SK-N-SH (cell line): ENCODE data around the gene RAB20. TPM values are rescaled to one million over a fixed set of nuclear protein-coding genes. Genes with fewer than 3 reads are reported as not detected.

Experiments
- CTCF ChIA-PET: fragments of 300-600, 350-600 bp; formaldehyde crosslinking; extraction: SDS; loops from one replicate; lab custom pipeline; 2021; lab: Yijun Ruan, JAX
- POLR2A ChIA-PET: fragments of 350-600 bp; sonication (Branson Sonifier 250); formaldehyde crosslinking; extraction: SDS; loops from one replicate; lab custom pipeline; 2020; ENCODE audit warnings: antibody characterized with exemption, inconsistent platforms; lab: Yijun Ruan, JAX
- DNase-seq: peaks from one replicate; pipeline ENCODE4 v3.0.0; 2012
- H2AFZ ChIP-seq: fragments of 200-600 bp; sonication (generic); 2 replicates; pipeline ENCODE4 v1.8.1; 2016; ENCODE audit warnings: antibody characterized with exemption, mild to moderate bottlenecking, low read depth
- H3F3A ChIP-seq: fragments of 200-600 bp; sonication (generic); replicated peaks from 2 replicates; pipeline ENCODE3; 2016; ENCODE audit warnings: antibody characterized with exemption, mild to moderate bottlenecking; ENCODE audit not compliant: insufficient read depth
- H3K27ac ChIP-seq, 2 experiments: fragments of 200-500 bp in 1 of 2; fragments of 200-600 bp in 1 of 2; sonication (Bioruptor generic) in 1 of 2; sonication (generic), shearing (Covaris generic) in 1 of 2; 2 replicates each; pipeline versions ENCODE4 v1.5.1 to v1.6.1; 2014 to 2016; ENCODE audit warnings: low read depth in 2 of 2, inconsistent platforms in 1 of 2, low read length in 1 of 2, mild to moderate bottlenecking in 1 of 2, mixed read lengths in 1 of 2
- H3K27me3 ChIP-seq: fragments of 200-600 bp; sonication (generic), shearing (Covaris generic); 2 replicates; pipeline ENCODE4 v1.6.1; 2016; ENCODE audit warnings: mixed run types; ENCODE audit not compliant: insufficient read depth
- H3K36me3 ChIP-seq, 2 experiments: fragments of 200-500 bp in 1 of 2; fragments of 200-600 bp in 1 of 2; sonication (Bioruptor generic) in 1 of 2; sonication (generic) in 1 of 2; replicated peaks in 1 of 2; 2 replicates each; pipeline versions ENCODE3 to v1.5.1; 2014 to 2016; ENCODE audit warnings: low read length in 1 of 2, mild to moderate bottlenecking in 1 of 2; ENCODE audit not compliant: insufficient read depth in 2 of 2, control insufficient read depth in 1 of 2
- H3K4me1 ChIP-seq, 2 experiments: fragments of 200-500 bp in 1 of 2; fragments of 200-600 bp in 1 of 2; sonication (Bioruptor generic) in 1 of 2; sonication (generic), shearing (Covaris generic) in 1 of 2; 2 replicates each; pipeline versions ENCODE4 v1.5.1 to v1.6.1; 2014 to 2016; ENCODE audit warnings: low read depth in 1 of 2, low read length in 1 of 2, mixed run types in 1 of 2; ENCODE audit not compliant: insufficient read depth in 2 of 2, control insufficient read depth in 1 of 2
- H3K4me2 ChIP-seq: fragments of 200-600 bp; sonication (generic), shearing (Covaris generic); 2 replicates; pipeline ENCODE4 v1.6.1; 2017; ENCODE audit warnings: mixed run types
- H3K4me3 ChIP-seq, 2 experiments: fragments of 200-500 bp in 1 of 2; fragments of 200-600 bp in 1 of 2; sonication (Bioruptor generic) in 1 of 2; sonication (generic), shearing (Covaris generic) in 1 of 2; 2 replicates each; pipeline versions ENCODE4 v1.5.1 to v1.8.1; 2014 to 2016; ENCODE audit warnings: low read depth in 2 of 2, inconsistent platforms in 1 of 2, low read length in 1 of 2, mild to moderate bottlenecking in 1 of 2, mixed read lengths in 1 of 2, moderate library complexity in 1 of 2
- H3K79me2 ChIP-seq: fragments of 200-600 bp; sonication (generic); 2 replicates; pipeline ENCODE4 v1.8.1; 2017; ENCODE audit warnings: mild to moderate bottlenecking; ENCODE audit not compliant: insufficient read depth
- H3K9ac ChIP-seq: fragments of 200-600 bp; sonication (generic); 2 replicates; pipeline ENCODE4 v1.6.1; 2017; ENCODE audit warnings: mixed run types
- H3K9me2 ChIP-seq: fragments of 200-600 bp; sonication (generic); 2 replicates; pipeline ENCODE4 v1.6.1; 2017; ENCODE audit warnings: mixed run types
- H3K9me3 ChIP-seq: fragments of 200-600 bp; sonication (generic); 2 replicates; pipeline ENCODE4 v1.6.1; 2017; ENCODE audit warnings: mixed run types, mild to moderate bottlenecking, moderate library complexity
- H4K20me1 ChIP-seq: fragments of 200-600 bp; sonication (generic); 2 replicates; pipeline ENCODE4 v1.6.1; 2017; ENCODE audit warnings: mild to moderate bottlenecking, mixed run types; ENCODE audit not compliant: insufficient read depth
- CHD2 ChIP-seq: fragments of 150-350 bp; IDR thresholded peaks from 2 replicates; pipeline ENCODE4 v1.6.1; 2018; ENCODE audit warnings: low read length; ENCODE audit not compliant: partially characterized antibody
- FOSL2 ChIP-seq: IDR thresholded peaks from 2 replicates; pipeline ENCODE4 v1.4.0; 2012; ENCODE audit warnings: low read depth, mild to moderate bottlenecking, moderate library complexity, borderline replicate concordance
- FOXJ3 ChIP-seq: sonication (generic); formaldehyde crosslinking; IDR thresholded peaks from 2 replicates; pipeline ENCODE4 v1.5.1; 2020; ENCODE audit warnings: mild to moderate bottlenecking, missing genetic modification reagents
- MXI1 ChIP-seq: IDR thresholded peaks from 2 replicates; pipeline ENCODE4 v1.6.1; 2012; ENCODE audit warnings: mild to moderate bottlenecking, low read depth, low read length, improper control_type of control experiment
- NFIC ChIP-seq: IDR thresholded peaks from 2 replicates; pipeline ENCODE4 v1.4.0; 2012; ENCODE audit warnings: borderline replicate concordance
- PBX3 ChIP-seq: IDR thresholded peaks from 2 replicates; pipeline ENCODE4; 2012
- RAD21 ChIP-seq: IDR thresholded peaks from 2 replicates; pipeline ENCODE4 v1.6.1; 2012; ENCODE audit warnings: mild to moderate bottlenecking, low read length
- RXRA ChIP-seq: IDR thresholded peaks from 2 replicates; pipeline ENCODE4 v1.4.0; 2012; ENCODE audit warnings: low read depth, mild to moderate bottlenecking, borderline replicate concordance
- SIN3A ChIP-seq: IDR thresholded peaks from 2 replicates; pipeline ENCODE4 v1.6.1; 2012; ENCODE audit warnings: low read depth, mild to moderate bottlenecking, low read length, moderate library complexity, borderline replicate concordance
- SMC3 ChIP-seq: IDR thresholded peaks from 2 replicates; pipeline ENCODE4 v1.6.1; 2012; ENCODE audit warnings: low read depth, low read length, improper control_type of control experiment
- TAF1 ChIP-seq: IDR thresholded peaks from 2 replicates; pipeline ENCODE4 v1.6.1; 2012; ENCODE audit warnings: low read depth, mild to moderate bottlenecking, low read length, moderate library complexity, borderline replicate concordance
- TCF12 ChIP-seq: IDR thresholded peaks from 2 replicates; pipeline ENCODE4 v1.4.0; 2012
- TEAD4 ChIP-seq: IDR thresholded peaks from 2 replicates; pipeline ENCODE4 v1.4.0; 2012; ENCODE audit warnings: mild to moderate bottlenecking, borderline replicate concordance; ENCODE audit not compliant: insufficient read depth
- USF1 ChIP-seq: IDR thresholded peaks from 2 replicates; pipeline ENCODE4 v1.4.0; 2012; ENCODE audit warnings: low read depth, borderline replicate concordance
- WGBS: methylation state at CpG from one replicate; pipeline ENCODE4 v1.1.6; 2017; ENCODE audit warnings: low lambda C conversion rate; 5-methylcytosine and 5-hydroxymethylcytosine counted together
- polyA plus RNA-seq, 3 experiments: library from polyadenylated mRNA; depleted of rRNA; stranded (reverse); fragments of >200 nt; gene quantifications; 2 replicates each; pipeline ENCODE4 v1.2.3, GENCODE V29; 2012
- TF ChIP-seq, protein P1 (sequence below): fragments of 200-600 bp; sonication (generic); IDR thresholded peaks from 2 replicates; pipeline ENCODE4 v1.6.1; 2017; ENCODE audit warnings: antibody characterized with exemption, mild to moderate bottlenecking, moderate library complexity
- TF ChIP-seq, protein P2 (sequence below): IDR thresholded peaks from 2 replicates; pipeline ENCODE4 v1.4.0; 2012; ENCODE audit warnings: low read depth, borderline replicate concordance
- TF ChIP-seq, protein P3 (sequence below): IDR thresholded peaks from 2 replicates; pipeline ENCODE4 v1.6.1; 2012; ENCODE audit warnings: mild to moderate bottlenecking, low read depth, low read length, moderate library complexity

Gene RAB20
- polyA plus RNA-seq, 1 of the 3 experiments (the other 2 are of a cell fraction): 5.2 TPM

- TF ChIP-seq, protein P1, sequence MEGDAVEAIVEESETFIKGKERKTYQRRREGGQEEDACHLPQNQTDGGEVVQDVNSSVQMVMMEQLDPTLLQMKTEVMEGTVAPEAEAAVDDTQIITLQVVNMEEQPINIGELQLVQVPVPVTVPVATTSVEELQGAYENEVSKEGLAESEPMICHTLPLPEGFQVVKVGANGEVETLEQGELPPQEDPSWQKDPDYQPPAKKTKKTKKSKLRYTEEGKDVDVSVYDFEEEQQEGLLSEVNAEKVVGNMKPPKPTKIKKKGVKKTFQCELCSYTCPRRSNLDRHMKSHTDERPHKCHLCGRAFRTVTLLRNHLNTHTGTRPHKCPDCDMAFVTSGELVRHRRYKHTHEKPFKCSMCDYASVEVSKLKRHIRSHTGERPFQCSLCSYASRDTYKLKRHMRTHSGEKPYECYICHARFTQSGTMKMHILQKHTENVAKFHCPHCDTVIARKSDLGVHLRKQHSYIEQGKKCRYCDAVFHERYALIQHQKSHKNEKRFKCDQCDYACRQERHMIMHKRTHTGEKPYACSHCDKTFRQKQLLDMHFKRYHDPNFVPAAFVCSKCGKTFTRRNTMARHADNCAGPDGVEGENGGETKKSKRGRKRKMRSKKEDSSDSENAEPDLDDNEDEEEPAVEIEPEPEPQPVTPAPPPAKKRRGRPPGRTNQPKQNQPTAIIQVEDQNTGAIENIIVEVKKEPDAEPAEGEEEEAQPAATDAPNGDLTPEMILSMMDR: no peak
- TF ChIP-seq, all 33 proteins: peak for 0
Measured at GRCh38 chr13:110480161-110480560, 81.4 kb downstream of the RAB20 start (continued).

DNA sequence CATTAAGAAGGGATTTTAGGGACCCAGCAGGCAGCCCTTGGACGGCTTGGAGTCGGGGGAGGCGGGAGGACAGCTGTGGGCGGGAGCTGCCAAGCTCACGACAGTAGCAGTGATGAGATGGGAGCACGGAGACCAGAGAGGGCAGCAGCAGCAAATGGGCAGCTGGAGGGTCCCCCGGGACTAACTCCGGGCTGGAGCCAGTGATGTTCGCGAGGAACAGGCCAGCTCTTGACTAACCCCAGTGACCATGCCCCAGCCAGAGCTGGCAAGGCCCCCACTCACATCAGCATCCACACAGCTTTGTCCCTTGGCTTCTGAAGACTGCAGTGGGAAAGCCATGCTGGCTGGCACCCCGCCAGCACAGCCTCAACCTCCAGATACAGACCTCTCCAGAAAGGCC is 81.9 kb downstream of the RAB20 start:
- 98% methylated on average over 10 of the region's 11 CpGs for WGBS
- H3K9me3 ChIP-seq: no peaks in the 10 kb centered on the region
- H2AFZ ChIP-seq: no peak overlapping the region
- peaks cover 16 to 35% of the 10 kb centered on the region in 2 experiments for H3K36me3 ChIP-seq
- DNase-seq: no peak
- no peak overlapping the region for H3K4me2 ChIP-seq
- no peaks in the 10 kb centered on the region for H3K79me2 ChIP-seq
- H3K9me2 ChIP-seq: no peaks in the 10 kb centered on the region
- ChIA-PET CTCF (interaction anchor here (0.6 to 1.2 kb wide), 3 partner anchors 15 to 342 kb away, joined by 3 read pairs; no protein-coding TSS in a partner anchor), POLR2A (no interaction called here)
- H3K27me3 ChIP-seq: no peaks in the 10 kb centered on the region
- H3K27ac ChIP-seq: no peak overlapping the region
- H4K20me1 ChIP-seq: no peaks in the 10 kb centered on the region
- no peaks in the 10 kb centered on the region for H3F3A ChIP-seq
- H3K4me1 ChIP-seq: peaks cover 0 to 17% of the 10 kb centered on the region in 2 experiments; a peak in 1 of 4 replicates
- H3K4me3 ChIP-seq: no peak overlapping the region
- no peak for TF ChIP-seq RAD21
- TF ChIP-seq RXRA: no peak
- TF ChIP-seq SIN3A: no peak
- TF ChIP-seq MXI1: no peak
- no peak for TF ChIP-seq FOSL2
- TF ChIP-seq, protein P2, sequence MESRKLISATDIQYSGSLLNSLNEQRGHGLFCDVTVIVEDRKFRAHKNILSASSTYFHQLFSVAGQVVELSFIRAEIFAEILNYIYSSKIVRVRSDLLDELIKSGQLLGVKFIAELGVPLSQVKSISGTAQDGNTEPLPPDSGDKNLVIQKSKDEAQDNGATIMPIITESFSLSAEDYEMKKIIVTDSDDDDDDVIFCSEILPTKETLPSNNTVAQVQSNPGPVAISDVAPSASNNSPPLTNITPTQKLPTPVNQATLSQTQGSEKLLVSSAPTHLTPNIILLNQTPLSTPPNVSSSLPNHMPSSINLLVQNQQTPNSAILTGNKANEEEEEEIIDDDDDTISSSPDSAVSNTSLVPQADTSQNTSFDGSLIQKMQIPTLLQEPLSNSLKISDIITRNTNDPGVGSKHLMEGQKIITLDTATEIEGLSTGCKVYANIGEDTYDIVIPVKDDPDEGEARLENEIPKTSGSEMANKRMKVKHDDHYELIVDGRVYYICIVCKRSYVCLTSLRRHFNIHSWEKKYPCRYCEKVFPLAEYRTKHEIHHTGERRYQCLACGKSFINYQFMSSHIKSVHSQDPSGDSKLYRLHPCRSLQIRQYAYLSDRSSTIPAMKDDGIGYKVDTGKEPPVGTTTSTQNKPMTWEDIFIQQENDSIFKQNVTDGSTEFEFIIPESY: no peak
- no peak for TF ChIP-seq PBX3
- TF ChIP-seq TCF12: no peak
- TF ChIP-seq NFIC: no peak
- no peak for TF ChIP-seq SMC3
- no peak overlapping the region for H3K9ac ChIP-seq

DNA sequence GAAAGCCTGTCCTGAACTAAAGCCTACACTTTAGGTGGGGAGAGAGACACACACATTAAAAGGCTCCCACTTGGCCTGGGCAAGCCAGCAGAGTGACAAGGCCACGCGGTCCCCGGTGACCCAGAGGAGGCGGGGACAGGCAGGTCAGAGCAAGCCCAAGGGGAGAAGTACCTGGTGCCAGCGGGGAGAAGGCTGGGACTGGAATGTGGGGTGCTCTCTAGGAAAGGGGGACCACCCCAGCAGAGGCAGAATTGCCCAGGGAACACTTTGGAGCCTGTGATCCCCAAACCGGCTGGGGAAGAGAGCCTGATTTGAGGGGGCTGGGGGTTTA is 82.3 kb downstream of the RAB20 start:
- Histone ChIP-seq H3K4me3 (no peak overlapping the region), H3K79me2 (no peaks in the 10 kb centered on the region), H4K20me1 (no peaks in the 10 kb centered on the region), H3K9me2 (no peaks in the 10 kb centered on the region), H3K9me3 (no peaks in the 10 kb centered on the region), H3K27ac (no peak overlapping the region), H2AFZ (no peak overlapping the region), H3K9ac (no peak overlapping the region), H3K36me3 (peaks cover 16 to 35% of the 10 kb centered on the region in 2 experiments), H3K4me1 (peaks cover 0 to 20% of the 10 kb centered on the region in 2 experiments; a peak in 1 of 4 replicates), H3F3A (no peaks in the 10 kb centered on the region), H3K4me2 (no peak overlapping the region), H3K27me3 (no peaks in the 10 kb centered on the region)
- ChIA-PET POLR2A (no interaction called here), CTCF (interaction anchor here (0.6 to 1.2 kb wide), 2 partner anchors 15 to 342 kb away, joined by 3 read pairs; no protein-coding TSS in a partner anchor)
- 95% methylated on average over 6 of the region's 6 CpGs for WGBS
- no peak for DNase-seq
- TF ChIP-seq CHD2 (no peak), RXRA (no peak), FOXJ3 (CRISPR knock-in tag) (no peak), TEAD4 (no peak), TAF1 (no peak), USF1 (no peak), TCF12 (no peak)
- TF ChIP-seq, protein P3, sequence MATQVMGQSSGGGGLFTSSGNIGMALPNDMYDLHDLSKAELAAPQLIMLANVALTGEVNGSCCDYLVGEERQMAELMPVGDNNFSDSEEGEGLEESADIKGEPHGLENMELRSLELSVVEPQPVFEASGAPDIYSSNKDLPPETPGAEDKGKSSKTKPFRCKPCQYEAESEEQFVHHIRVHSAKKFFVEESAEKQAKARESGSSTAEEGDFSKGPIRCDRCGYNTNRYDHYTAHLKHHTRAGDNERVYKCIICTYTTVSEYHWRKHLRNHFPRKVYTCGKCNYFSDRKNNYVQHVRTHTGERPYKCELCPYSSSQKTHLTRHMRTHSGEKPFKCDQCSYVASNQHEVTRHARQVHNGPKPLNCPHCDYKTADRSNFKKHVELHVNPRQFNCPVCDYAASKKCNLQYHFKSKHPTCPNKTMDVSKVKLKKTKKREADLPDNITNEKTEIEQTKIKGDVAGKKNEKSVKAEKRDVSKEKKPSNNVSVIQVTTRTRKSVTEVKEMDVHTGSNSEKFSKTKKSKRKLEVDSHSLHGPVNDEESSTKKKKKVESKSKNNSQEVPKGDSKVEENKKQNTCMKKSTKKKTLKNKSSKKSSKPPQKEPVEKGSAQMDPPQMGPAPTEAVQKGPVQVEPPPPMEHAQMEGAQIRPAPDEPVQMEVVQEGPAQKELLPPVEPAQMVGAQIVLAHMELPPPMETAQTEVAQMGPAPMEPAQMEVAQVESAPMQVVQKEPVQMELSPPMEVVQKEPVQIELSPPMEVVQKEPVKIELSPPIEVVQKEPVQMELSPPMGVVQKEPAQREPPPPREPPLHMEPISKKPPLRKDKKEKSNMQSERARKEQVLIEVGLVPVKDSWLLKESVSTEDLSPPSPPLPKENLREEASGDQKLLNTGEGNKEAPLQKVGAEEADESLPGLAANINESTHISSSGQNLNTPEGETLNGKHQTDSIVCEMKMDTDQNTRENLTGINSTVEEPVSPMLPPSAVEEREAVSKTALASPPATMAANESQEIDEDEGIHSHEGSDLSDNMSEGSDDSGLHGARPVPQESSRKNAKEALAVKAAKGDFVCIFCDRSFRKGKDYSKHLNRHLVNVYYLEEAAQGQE: no peak
